HG02938 (cell line): ENCODE measurements around the gene ADGRF4.

Experiments
- ATAC-seq: cut with Tn5 transposase; IDR thresholded peaks from one replicate; pipeline ENCODE4 v1.9.1; 2021; ENCODE audit warnings: mild to moderate bottlenecking, moderate library complexity; ENCODE audit not compliant: unreplicated experiment

Gene ADGRF4

DNA sequence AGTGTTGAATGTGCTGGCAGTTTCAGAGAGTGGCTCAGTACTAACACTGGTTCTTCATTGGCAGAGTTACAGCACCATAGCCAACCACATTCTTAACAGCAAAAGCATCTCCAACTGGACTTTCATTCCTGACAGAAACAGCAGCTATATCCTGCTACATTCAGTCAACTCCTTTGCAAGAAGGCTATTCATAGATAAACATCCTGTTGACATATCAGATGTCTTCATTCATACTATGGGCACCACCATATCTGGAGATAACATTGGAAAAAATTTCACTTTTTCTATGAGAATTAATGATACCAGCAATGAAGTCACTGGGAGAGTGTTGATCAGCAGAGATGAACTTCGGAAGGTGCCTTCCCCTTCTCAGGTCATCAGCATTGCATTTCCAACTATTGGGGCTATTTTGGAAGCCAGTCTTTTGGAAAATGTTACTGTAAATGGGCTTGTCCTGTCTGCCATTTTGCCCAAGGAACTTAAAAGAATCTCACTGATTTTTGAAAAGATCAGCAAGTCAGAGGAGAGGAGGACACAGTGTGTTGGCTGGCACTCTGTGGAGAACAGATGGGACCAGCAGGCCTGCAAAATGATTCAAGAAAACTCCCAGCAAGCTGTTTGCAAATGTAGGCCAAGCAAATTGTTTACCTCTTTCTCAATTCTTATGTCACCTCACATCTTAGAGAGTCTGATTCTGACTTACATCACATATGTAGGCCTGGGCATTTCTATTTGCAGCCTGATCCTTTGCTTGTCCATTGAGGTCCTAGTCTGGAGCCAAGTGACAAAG, 17.0 kb upstream of the ADGRF4 start:
- no peak for ATAC-seq

DNA sequence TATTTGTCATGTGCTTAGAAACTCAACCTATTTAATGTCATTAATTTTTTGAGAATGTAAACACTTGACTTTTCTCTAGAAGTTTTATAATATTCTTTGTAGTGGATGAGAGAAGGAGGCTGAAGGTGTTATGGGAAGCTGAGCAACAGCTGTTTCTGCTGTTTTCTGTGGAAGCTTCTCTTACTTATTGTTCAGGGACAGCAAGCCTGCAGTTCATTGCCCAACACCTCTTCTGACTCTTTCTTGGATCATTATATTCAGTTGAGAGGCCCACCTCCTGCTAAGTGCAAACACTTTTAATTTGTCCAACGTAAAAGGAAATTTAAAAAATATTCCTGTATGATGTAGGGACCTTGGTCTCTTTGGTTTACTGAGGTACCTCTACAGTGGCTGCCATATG, 12.0 kb upstream of the ADGRF4 start:
- ATAC-seq, result no peak

GRCh38 chr6:47687432-47687831, 10.9 kb upstream of the ADGRF4 start:
- ATAC-seq, result no peak

- ATAC-seq, result no peak
Measured at GRCh38 chr6:47690214-47690613, 8.2 kb upstream of the ADGRF4 start.

GRCh38 chr6:47690791-47691190, 7.6 kb upstream of the ADGRF4 start:
- ATAC-seq, result no peak

GRCh38 chr6:47697925-47698324, 455 bp upstream of the ADGRF4 start:
- ATAC-seq, result no peak

- ATAC-seq, result no peak
Measured at GRCh38 chr6:47700053-47700452, 1.7 kb downstream of the ADGRF4 start.

GRCh38 chr6:47700596-47700995, 2.2 kb downstream of the ADGRF4 start:
- no peak for ATAC-seq

DNA sequence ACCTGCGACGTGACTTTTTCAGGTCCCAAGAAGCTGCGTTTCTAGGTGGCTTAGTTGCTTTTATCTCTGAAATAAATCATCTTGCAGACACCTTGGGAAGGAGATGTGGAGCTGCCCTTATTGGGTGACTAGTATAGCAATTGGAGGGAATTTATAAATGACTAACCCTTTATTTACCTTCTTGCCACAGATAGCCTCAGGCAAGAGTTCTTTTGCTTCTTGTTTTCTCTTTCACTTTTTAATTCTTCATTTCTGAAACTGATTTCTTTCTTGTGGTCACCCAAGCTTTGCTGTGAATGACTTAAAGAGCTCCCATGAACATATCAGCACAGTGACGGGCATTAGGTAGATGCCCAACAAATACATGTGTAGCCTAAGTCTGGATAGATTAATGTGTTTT, 3.0 kb downstream of the ADGRF4 start:
- peak; percentile 95 for ATAC-seq

- ATAC-seq, result no peak
Measured at GRCh38 chr6:47709160-47709559, 10.8 kb downstream of the ADGRF4 start.

- ATAC-seq, result no peak
Measured at GRCh38 chr6:47710295-47710694, 11.9 kb downstream of the ADGRF4 start.

DNA sequence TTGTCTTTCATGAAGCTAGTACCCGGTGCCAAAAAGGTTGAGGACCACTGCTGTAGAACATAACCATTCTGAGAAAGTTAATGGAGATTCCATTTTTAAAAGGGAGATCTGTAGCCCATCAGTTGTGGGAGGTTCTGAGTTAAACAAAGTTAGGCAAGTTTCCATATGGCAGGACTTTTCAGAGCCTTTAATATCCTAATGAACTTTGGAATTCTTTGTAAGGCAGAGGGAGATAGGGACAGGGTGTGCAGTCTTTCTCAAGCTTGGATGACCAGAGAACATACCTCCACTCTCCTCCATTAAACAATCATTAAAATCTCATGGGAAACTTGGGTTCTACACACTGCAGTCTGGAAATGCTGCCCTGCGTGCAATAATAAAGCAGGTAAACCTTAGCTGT, 14.8 kb downstream of the ADGRF4 start:
- ATAC-seq, result no peak

GRCh38 chr6:47714802-47715201, 16.4 kb downstream of the ADGRF4 start:
- no peak for ATAC-seq

- no peak for ATAC-seq
Measured at GRCh38 chr6:47715782-47716181, 17.4 kb downstream of the ADGRF4 start.

GRCh38 chr6:47716207-47716606, 17.8 kb downstream of the ADGRF4 start:
- no peak for ATAC-seq

DNA sequence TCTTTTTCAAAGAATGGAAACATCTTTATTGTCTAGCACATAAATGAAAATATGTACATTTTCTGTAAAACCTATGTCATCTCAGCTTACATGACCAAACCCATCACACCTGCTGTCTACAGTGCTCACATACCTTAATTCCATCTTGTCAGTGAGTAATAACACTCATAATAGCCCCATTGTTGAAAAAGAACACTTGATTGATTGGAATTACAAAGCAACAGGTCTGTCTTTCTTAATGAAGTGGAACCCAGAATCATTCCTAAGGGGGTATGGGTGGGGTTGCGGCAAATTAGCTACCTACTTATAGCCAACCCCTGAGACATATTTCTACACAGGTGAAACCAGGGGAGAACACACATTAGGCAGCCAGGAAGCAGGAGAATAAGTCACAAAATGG, 20.2 kb downstream of the ADGRF4 start:
- ATAC-seq, result no peak

DNA sequence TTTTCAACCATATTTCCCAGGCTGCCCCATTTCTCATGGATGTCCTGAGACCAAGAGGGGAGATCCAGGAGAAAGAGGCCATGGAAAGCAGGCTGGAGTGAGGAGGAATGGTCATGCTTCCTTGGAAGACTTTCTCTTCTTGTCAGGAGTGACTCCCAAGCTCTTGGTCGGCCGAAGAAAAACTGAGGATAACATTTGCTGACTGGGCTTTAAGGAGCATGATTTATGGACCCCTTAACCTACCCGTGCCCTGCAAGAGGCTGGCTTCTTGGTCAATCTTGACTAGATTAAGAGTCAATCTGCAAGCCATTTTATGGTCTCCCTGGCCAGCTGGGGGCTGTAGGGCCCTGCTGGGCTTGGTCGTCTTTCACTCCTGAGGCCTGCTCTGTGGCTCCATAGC, 22.8 kb downstream of the ADGRF4 start:
- ATAC-seq, result no peak

DNA sequence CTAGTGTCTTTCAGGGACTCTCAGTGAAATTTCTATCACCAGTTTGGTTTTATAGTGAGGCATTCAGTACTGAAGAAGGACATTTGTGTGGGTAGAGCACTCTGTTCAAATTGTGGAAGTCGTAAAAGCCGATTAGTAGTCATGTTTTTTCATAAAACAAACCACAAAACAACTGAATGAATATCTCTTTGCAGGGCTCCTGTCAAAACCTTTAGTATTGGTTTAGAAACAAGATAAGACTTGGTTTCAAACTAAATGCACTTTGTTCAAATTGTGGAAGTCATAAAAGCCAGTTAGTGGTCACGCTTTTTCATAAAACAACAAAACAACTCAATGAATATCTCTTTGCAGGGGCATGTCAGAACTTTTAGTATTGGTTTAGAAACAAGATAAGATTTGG, 23.8 kb downstream of the ADGRF4 start:
- ATAC-seq, result peak; percentile 71

DNA sequence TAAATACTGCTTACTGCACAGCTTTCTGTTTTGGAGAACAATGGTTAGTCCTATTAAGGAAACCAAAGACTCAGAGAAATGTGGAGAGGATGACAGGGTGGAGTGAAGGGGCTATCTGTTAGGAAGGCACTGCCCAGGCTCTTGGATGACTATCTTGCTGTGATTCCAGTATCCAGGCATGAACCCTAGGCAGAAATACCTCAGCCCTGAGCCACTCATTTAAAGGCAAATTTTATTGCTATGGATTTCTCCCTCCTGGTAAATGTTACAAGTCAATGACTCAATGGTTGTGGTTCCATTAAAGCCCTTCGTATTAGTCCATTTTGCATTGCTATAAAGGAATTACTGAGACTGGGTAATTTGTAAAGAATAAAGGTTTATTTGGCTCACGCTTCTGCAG, 25.9 kb downstream of the ADGRF4 start:
- no peak for ATAC-seq

- ATAC-seq, result no peak
Measured at GRCh38 chr6:47727391-47727790, 29.0 kb downstream of the ADGRF4 start.

DNA sequence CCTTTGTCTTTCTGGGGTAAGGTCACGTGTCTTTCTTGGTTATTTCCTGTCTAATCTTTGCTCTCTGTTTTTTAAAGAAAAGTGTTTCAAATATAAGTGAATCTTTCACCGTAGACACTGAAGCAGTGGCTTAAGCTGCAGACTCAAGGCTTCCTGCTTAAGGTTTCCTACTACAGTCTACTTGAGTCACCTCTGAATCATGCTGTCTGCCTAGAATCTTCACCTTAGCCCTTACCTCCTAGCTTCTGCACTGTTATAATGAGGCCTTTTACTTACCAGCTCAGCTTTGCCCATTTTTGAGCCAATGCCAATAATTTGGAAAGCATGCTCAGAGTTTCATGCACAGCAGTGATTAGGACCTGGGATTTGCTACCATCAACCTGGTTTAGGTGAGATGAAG, 30.6 kb downstream of the ADGRF4 start:
- no peak for ATAC-seq

GRCh38 chr6:47729457-47729856, 31.1 kb downstream of the ADGRF4 start:
- ATAC-seq, result no peak

DNA sequence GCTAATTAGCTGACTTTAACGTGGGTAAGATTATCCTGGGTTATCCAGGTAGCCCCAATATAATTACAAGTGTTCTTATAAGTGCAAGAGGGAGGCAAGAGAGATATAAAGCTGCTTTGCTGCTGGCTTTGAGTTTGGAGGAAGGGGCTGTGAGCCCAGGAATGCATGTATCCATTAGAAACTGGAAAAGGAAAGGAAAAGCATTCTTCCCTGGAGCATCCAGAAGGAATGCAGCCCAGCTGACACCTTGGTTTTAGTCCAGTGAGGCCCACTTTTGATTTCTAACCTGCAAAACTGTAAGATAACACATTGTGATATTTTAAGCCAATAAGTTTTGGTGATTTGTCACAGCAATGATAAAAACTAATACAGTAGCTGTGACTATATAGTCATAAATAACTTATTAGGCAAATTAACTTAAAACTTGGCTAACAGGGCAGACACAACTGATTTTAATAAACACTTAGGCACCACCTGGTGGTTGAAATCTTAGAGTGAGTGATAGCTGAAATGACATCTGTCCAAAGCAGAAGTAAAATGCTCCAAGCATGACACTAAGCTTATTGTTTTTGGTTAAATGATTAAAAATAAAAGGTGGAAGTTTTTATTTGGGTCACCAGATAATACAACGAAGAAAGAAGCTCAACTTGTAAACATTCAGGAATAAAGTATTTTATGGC, 35.6 kb downstream of the ADGRF4 start:
- peak; percentile 74 for ATAC-seq
